Retinal pigment epithelial cell (primary cell): ENCODE results near the gene CILP.

Experiments
- DNase-seq: peaks from one replicate; pipeline ENCODE4 v3.0.0-alpha.2; 2010; ENCODE audit warnings: low read depth
- H3K4me3 ChIP-seq: 2 replicates; pipeline ENCODE4 v1.5.1; 2011; ENCODE audit warnings: mild to moderate bottlenecking, low read length, control low read depth, moderate library complexity
- CTCF ChIP-seq: conservative IDR thresholded peaks from 2 replicates; pipeline ENCODE4 v1.5.1; 2011; ENCODE audit warnings: low read depth, low read length, control low read depth, inconsistent platforms

The CILP gene

GRCh38 chr15:65212097-65212496 lies 824 bp upstream of the CILP start:
- no peak for DNase-seq
- peak; percentile 57 for TF ChIP-seq CTCF
- H3K4me3 ChIP-seq: no peak overlapping the region

GRCh38 chr15:65211482-65211982 lies 259 bp upstream of the CILP start:
- no peak overlapping the region for H3K4me3 ChIP-seq
- DNase-seq: no peak
- no peak for TF ChIP-seq CTCF

GRCh38 chr15:65209701-65210643 lies 1.3 kb downstream of the CILP start:
- no peak for TF ChIP-seq CTCF
- no peak overlapping the region for H3K4me3 ChIP-seq
- no peak for DNase-seq

GRCh38 chr15:65208647-65209046 lies 2.6 kb downstream of the CILP start:
- no peak overlapping the region for H3K4me3 ChIP-seq
- no peak for DNase-seq
- no peak for TF ChIP-seq CTCF

- no peak for DNase-seq
- TF ChIP-seq CTCF: no peak
- H3K4me3 ChIP-seq: no peak overlapping the region
These were observed 3.9 kb downstream of the CILP start for GRCh38 chr15:65207280-65207840.

GRCh38 chr15:65206750-65207149 lies 4.5 kb downstream of the CILP start:
- H3K4me3 ChIP-seq: no peak overlapping the region
- no peak for TF ChIP-seq CTCF
- DNase-seq: no peak
